Nephron (organoid): ENCODE data around the gene SGPP2.

Experiments
- H3K27ac Mint-ChIP-seq, 3 experiments: 2 replicates each; pipeline ENCODE4 v1.8.0; 2020; ENCODE audit warnings: mixed read lengths in 3 of 3, mild to moderate bottlenecking in 2 of 3, moderate library complexity in 1 of 3
- H3K27me3 Mint-ChIP-seq: 2 replicates; pipeline ENCODE4 v1.8.0; 2021; ENCODE audit warnings: low read depth, mild to moderate bottlenecking, moderate library complexity, mixed read lengths
- H3K36me3 Mint-ChIP-seq: 2 replicates; pipeline ENCODE4 v1.8.0; 2020; ENCODE audit warnings: low read depth, mixed read lengths
- H3K4me1 Mint-ChIP-seq: 2 replicates; pipeline ENCODE4 v1.8.0; 2020; ENCODE audit warnings: mixed read lengths
- H3K4me3 Mint-ChIP-seq, 3 experiments: 2 replicates each; pipeline ENCODE4 v1.8.0; 2020; ENCODE audit warnings: mild to moderate bottlenecking in 3 of 3, mixed read lengths in 3 of 3, moderate library complexity in 2 of 3
- H3K9me3 Mint-ChIP-seq: 2 replicates; pipeline ENCODE4 v1.8.0; 2020; ENCODE audit warnings: mixed read lengths
- TF ChIP-seq, protein P1 (sequence below), 3 experiments: fragments of 200-600 bp; sonication (generic); IDR thresholded peaks; one replicate each; pipeline ENCODE4 v1.5.0; 2021; ENCODE audit warnings: antibody characterized with exemption in 3 of 3; ENCODE audit not compliant: unreplicated experiment in 3 of 3

The SGPP2 gene

DNA sequence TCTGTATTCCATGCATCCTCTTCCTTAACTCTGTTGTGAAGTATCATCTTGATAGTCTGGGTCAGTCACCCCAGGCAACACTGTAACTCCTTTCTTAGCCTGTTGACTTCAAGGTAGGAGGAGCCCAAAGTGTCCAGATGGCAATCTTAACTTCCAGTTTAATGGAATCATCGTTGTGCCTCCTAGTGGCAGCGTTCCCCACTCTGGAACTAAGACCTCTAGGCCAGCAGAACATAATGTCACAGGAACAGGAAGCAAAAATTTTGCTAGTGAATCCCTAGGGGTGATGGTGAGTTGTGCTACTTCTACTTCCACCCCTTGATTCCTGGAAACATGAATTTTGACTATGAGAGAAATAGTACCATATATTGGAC, 11.7 kb downstream of the SGPP2 start:
- Mint-ChIP-seq H3K9me3 (no peaks in the 10 kb centered on the region), H3K4me3 (no peak overlapping the region), H3K27me3 (peaks cover 29% of the 10 kb centered on the region), H3K36me3 (no peaks in the 10 kb centered on the region), H3K4me1 (peaks cover 30% of the 10 kb centered on the region), H3K27ac (peak overlapping the region in 1 of 3 experiments; percentile 90)
- TF ChIP-seq, protein P1, sequence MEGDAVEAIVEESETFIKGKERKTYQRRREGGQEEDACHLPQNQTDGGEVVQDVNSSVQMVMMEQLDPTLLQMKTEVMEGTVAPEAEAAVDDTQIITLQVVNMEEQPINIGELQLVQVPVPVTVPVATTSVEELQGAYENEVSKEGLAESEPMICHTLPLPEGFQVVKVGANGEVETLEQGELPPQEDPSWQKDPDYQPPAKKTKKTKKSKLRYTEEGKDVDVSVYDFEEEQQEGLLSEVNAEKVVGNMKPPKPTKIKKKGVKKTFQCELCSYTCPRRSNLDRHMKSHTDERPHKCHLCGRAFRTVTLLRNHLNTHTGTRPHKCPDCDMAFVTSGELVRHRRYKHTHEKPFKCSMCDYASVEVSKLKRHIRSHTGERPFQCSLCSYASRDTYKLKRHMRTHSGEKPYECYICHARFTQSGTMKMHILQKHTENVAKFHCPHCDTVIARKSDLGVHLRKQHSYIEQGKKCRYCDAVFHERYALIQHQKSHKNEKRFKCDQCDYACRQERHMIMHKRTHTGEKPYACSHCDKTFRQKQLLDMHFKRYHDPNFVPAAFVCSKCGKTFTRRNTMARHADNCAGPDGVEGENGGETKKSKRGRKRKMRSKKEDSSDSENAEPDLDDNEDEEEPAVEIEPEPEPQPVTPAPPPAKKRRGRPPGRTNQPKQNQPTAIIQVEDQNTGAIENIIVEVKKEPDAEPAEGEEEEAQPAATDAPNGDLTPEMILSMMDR (IDR thresholded peaks at IDR 0.05; ENCODE audit: unreplicated experiment in 3 of 3) = no peak

DNA sequence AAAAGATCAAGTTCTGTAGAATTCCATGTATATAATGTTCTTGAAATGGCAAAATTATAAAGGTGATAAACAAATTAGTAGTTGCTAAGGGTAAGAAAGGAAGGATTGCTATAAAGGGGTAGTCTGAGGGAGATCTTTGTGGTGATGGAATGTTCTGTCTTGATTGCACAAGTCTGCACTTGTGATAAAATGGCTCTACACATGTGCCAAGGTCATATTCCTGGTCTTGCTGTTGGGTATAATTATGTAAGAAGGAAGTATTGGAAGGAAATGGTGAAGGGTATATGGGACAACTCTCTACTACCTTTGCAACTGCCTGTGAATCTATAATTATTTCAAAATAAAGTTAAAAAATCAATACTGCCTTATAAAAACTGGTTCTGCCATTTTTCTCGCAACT, 15.3 kb downstream of the SGPP2 start:
- Mint-ChIP-seq H3K27ac (peak overlapping the region in 2 of 3 experiments; percentile 14 to 94), H3K4me3 (no peak overlapping the region), H3K27me3 (peaks cover 25% of the 10 kb centered on the region), H3K4me1 (peaks cover 39% of the 10 kb centered on the region), H3K36me3 (no peaks in the 10 kb centered on the region), H3K9me3 (no peaks in the 10 kb centered on the region)
- TF ChIP-seq, protein P1 (IDR thresholded peaks at IDR 0.05; ENCODE audit: unreplicated experiment in 3 of 3) = no peak

DNA sequence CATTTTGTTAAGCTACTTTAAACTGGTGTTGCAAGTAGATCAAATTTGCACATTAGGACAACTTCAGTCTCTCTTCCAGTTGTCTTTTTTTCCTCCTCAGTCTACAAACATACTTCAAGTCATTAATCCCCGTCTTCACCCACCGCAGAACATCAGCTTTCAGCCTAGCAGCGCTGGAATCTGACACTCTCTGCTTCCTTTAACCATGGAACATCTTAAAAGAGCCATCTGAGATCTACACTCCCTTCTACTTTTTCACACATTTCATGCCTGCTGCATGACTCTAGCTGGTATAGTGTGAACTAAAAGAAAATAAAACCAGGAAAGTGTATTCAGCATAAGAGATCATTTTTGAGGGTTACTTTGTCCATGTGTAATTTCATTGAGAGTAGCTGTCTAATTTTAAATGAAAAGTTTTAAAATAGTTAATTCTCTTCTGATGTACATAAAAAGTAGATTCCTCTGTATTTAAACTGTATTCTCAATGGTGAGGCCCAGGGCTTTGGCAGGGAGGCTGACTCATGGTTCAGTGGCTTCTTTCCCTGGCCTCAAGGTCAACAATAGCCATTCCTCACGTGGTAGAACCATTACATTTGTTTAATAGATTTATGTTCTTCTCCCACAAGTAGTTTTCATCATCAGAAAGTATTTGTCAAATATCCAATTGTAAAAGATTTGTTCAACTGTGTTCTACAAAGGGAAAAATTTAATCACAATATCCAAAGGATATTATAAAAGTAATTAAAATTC, 16.5 kb downstream of the SGPP2 start:
- peaks cover 43% of the 10 kb centered on the region for H3K4me1 Mint-ChIP-seq
- TF ChIP-seq, protein P1 (IDR thresholded peaks at IDR 0.05; ENCODE audit: unreplicated experiment in 3 of 3) = no peak
- H3K36me3 Mint-ChIP-seq = no peaks in the 10 kb centered on the region
- H3K9me3 Mint-ChIP-seq = no peaks in the 10 kb centered on the region
- H3K4me3 Mint-ChIP-seq = peak overlapping the region in 2 of 3 experiments; percentile 6 to 42
- H3K27ac Mint-ChIP-seq = peak overlapping the region; percentile 86 to 94 (median 94)
- H3K27me3 Mint-ChIP-seq = peaks cover 30% of the 10 kb centered on the region

DNA sequence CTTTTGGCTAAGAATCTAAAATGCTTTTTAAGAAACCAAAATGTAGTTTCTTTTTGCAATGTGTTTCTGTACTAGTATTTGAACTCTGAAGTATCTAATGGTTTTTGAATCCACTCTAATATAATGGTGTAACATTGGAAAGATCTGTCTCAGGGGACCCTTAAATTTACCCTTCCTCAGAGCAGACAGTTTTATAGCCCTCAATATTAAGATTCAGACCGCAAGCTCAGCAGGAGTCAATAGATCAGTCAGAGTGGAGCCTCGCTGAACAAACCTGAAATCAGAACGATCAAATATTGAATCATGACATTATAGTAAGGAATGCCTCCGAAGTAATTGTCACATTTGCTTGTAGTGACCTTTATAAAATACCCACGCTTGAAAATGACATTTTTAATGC, 18.3 kb downstream of the SGPP2 start:
- peaks cover 55% of the 10 kb centered on the region for H3K4me1 Mint-ChIP-seq
- peak overlapping the region in 2 of 3 experiments; percentile 8 to 10 for H3K4me3 Mint-ChIP-seq
- peak overlapping the region; percentile 26 to 62 (median 43) for H3K27ac Mint-ChIP-seq
- no peaks in the 10 kb centered on the region for H3K9me3 Mint-ChIP-seq
- no peaks in the 10 kb centered on the region for H3K36me3 Mint-ChIP-seq
- H3K27me3 Mint-ChIP-seq = peaks cover 26% of the 10 kb centered on the region
- TF ChIP-seq, protein P1 (IDR thresholded peaks at IDR 0.05; ENCODE audit: unreplicated experiment in 3 of 3) = no peak

DNA sequence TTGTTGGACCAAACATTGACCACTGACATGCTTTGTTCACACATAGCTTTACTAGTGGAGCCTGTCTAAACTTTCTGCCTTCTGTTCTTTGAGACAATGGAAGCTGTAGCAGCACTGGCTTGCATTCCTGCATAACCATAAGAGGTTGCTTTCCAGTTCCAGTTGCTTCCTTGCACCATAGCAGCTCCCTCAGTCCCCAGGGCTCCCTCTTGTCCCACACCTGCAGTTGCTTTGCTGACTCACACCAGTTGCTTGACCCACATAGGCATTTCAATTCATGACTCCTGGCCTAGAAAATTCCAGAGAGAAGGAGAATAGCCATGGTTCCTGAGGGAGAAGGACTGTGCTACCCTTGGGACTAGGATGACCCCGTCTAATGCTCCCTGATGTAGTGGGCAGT, 20.9 kb downstream of the SGPP2 start:
- Mint-ChIP-seq H3K36me3 (no peaks in the 10 kb centered on the region), H3K9me3 (no peaks in the 10 kb centered on the region), H3K4me1 (peaks cover 75% of the 10 kb centered on the region), H3K27ac (no peak overlapping the region), H3K27me3 (peaks cover 26% of the 10 kb centered on the region), H3K4me3 (no peak overlapping the region)
- TF ChIP-seq, protein P1 (IDR thresholded peaks at IDR 0.05; ENCODE audit: unreplicated experiment in 3 of 3) = no peak

DNA sequence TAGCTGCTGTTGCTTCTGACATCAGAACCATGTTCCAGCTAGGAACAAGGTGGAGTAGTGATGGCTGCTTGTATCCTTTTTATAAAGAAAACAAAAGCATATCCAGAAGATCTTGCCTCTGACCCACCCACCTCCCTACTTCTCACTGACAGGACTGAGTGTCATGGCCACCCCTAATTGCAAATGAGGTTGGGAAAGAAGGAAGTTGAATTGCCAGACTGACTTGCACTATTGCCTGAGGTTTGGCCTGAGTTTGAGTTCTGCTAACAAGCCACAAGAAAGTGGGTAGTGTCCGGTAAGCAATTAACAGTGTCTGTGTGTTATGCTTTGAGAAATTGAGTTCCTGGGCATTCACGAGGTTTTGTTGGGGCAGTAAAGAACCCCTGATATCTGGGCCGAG, 22.8 kb downstream of the SGPP2 start:
- no peaks in the 10 kb centered on the region for H3K9me3 Mint-ChIP-seq
- peaks cover 27% of the 10 kb centered on the region for H3K27me3 Mint-ChIP-seq
- peak overlapping the region in 2 of 3 experiments; percentile 13 to 59 for H3K27ac Mint-ChIP-seq
- TF ChIP-seq, protein P1 (IDR thresholded peaks at IDR 0.05; ENCODE audit: unreplicated experiment in 3 of 3) = no peak
- no peak overlapping the region for H3K4me3 Mint-ChIP-seq
- peaks cover 72% of the 10 kb centered on the region for H3K4me1 Mint-ChIP-seq
- no peaks in the 10 kb centered on the region for H3K36me3 Mint-ChIP-seq
